ENCODE data around the gene PDCD1. TPM values are rescaled to one million over a fixed set of nuclear protein-coding genes. Genes with fewer than 3 reads are reported as not detected.

PDCD1 gene
- total and polyA plus RNA-seq, 2 of the 8 experiments (the other 6 are each of a cell fraction or from before 2014, with no cell fraction given): 0.48 to 1.1 TPM

- no peak for TF ChIP-seq SIRT6 (IDR thresholded peaks at IDR 0.05; ENCODE audit: low read length)
- TF ChIP-seq RFX5 (IDR thresholded peaks at IDR 0.05; ENCODE audit: borderline replicate concordance, low read depth, low read length): no peak
- TF ChIP-seq ZNF274 (IDR thresholded peaks at IDR 0.05; ENCODE audit: borderline replicate concordance, extremely low read depth, low read length): no peak
- TF ChIP-seq CHD1 (IDR thresholded peaks at IDR 0.05; ENCODE audit: low read depth, low read length): no peak
- TF ChIP-seq SRF (IDR thresholded peaks at IDR 0.05; ENCODE audit: low read depth, low read length): no peak
- TF ChIP-seq CHD7 (IDR thresholded peaks at IDR 0.05; ENCODE audit: insufficient replicate concordance, low read length): no peak
Observed at GRCh38 chr2:241873081-241873802, 14.5 kb upstream of the PDCD1 start (continued).

Measured in H1 (cell line).